OCI-LY7 (cell line): Measurements from ENCODE around the gene CUX1.

Experiments
- EZH2phosphoT487 ChIP-seq: fragments of 200-600 bp; sonication (generic); IDR thresholded peaks from 2 replicates; pipeline ENCODE4 v1.6.1; 2018; ENCODE audit warnings: low read depth, borderline replicate concordance, mild to moderate bottlenecking, mixed run types, antibody characterized with exemption, low read length, moderate library complexity, mixed read lengths
- TF ChIP-seq, protein P1 (sequence below): fragments of 200-600 bp; sonication (generic); conservative IDR thresholded peaks from 2 replicates; pipeline ENCODE4 v1.5.1; 2014; ENCODE audit warnings: mild to moderate bottlenecking, antibody characterized with exemption, low read length, moderate library complexity, mixed read lengths

- TF ChIP-seq, protein P1, sequence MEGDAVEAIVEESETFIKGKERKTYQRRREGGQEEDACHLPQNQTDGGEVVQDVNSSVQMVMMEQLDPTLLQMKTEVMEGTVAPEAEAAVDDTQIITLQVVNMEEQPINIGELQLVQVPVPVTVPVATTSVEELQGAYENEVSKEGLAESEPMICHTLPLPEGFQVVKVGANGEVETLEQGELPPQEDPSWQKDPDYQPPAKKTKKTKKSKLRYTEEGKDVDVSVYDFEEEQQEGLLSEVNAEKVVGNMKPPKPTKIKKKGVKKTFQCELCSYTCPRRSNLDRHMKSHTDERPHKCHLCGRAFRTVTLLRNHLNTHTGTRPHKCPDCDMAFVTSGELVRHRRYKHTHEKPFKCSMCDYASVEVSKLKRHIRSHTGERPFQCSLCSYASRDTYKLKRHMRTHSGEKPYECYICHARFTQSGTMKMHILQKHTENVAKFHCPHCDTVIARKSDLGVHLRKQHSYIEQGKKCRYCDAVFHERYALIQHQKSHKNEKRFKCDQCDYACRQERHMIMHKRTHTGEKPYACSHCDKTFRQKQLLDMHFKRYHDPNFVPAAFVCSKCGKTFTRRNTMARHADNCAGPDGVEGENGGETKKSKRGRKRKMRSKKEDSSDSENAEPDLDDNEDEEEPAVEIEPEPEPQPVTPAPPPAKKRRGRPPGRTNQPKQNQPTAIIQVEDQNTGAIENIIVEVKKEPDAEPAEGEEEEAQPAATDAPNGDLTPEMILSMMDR, result no peak
- TF ChIP-seq EZH2phosphoT487, result no peak
Measured at GRCh38 chr7:102220960-102221800, 403.8 kb downstream of the CUX1 start.
